Measurements from ENCODE around the gene RIBC2.
"Not testable (repeated sequence)": the region's sequence is repeated elsewhere in the genome, so short reads cannot be mapped to it uniquely, and the experiment has no call there.

Gene RIBC2

GRCh38 chr22:45446216-45446615, 32.7 kb downstream of the RIBC2 start:
- no peak overlapping the region for H3K27ac ChIP-seq (ENCODE audit: low read depth, low read length)
- no peak overlapping the region for H4K5ac ChIP-seq (ENCODE audit: low read length)
- no peaks in the 10 kb centered on the region for H3K79me1 ChIP-seq (ENCODE audit: low read length)
- no peak overlapping the region for H3K4ac ChIP-seq (ENCODE audit: low read depth, low read length)
- no peak overlapping the region for H3K4me3 ChIP-seq (ENCODE audit: low read length)
- no peaks in the 10 kb centered on the region for H3K36me3 ChIP-seq (ENCODE audit: control insufficient read depth, insufficient read depth, low read length)
- no peak overlapping the region for H3K4me2 ChIP-seq (ENCODE audit: low read length)
- H3K18ac ChIP-seq (ENCODE audit: low read length) = no peak overlapping the region
- peaks cover 9% of the 10 kb centered on the region for H3K4me1 ChIP-seq (ENCODE audit: control insufficient read depth, low read depth, low read length)
- no peak overlapping the region for H2AK5ac ChIP-seq (ENCODE audit: low read length)
- no peak overlapping the region for H3K9ac ChIP-seq (ENCODE audit: low read length)
- no peak overlapping the region for H2BK5ac ChIP-seq (ENCODE audit: low read length)
- no peaks in the 10 kb centered on the region for H3K79me2 ChIP-seq (ENCODE audit: control insufficient read depth, insufficient read depth, low read length)
- H2BK15ac ChIP-seq (replicated peaks; ENCODE audit: low read depth) = no peak overlapping the region
- no peak overlapping the region for H2BK120ac ChIP-seq (ENCODE audit: low read depth, low read length)
- H3K27me3 ChIP-seq (ENCODE audit: insufficient read depth, low read length, poor library complexity) = no peaks in the 10 kb centered on the region
- WGBS (ENCODE audit: extremely low coverage, insufficient coverage, low lambda C conversion rate) = no CpG with 5 or more reads among the region's 5 CpGs
- no peak for DNase-seq
- no peak overlapping the region for H4K8ac ChIP-seq (ENCODE audit: low read depth, low read length)
- H3K56ac ChIP-seq (ENCODE audit: low read length) = no peak overlapping the region
- no peak overlapping the region for H3K23ac ChIP-seq (ENCODE audit: low read length)

- H4K5ac ChIP-seq (ENCODE audit: low read length); H2BK5ac ChIP-seq (ENCODE audit: low read length); H3K9ac ChIP-seq (ENCODE audit: low read length); H2AK5ac ChIP-seq (ENCODE audit: low read length); H3K4me1 ChIP-seq (ENCODE audit: control insufficient read depth, low read depth, low read length); H3K23ac ChIP-seq (ENCODE audit: low read length); H3K4me3 ChIP-seq (ENCODE audit: low read length); H2BK15ac ChIP-seq (replicated peaks; ENCODE audit: low read depth); H3K27me3 ChIP-seq (ENCODE audit: insufficient read depth, low read length, poor library complexity); H3K4ac ChIP-seq (ENCODE audit: low read depth, low read length); H3K36me3 ChIP-seq (ENCODE audit: control insufficient read depth, insufficient read depth, low read length); H3K56ac ChIP-seq (ENCODE audit: low read length); H3K79me2 ChIP-seq (ENCODE audit: control insufficient read depth, insufficient read depth, low read length); H3K27ac ChIP-seq (ENCODE audit: low read depth, low read length); H4K8ac ChIP-seq (ENCODE audit: low read depth, low read length); H3K79me1 ChIP-seq (ENCODE audit: low read length); H3K18ac ChIP-seq (ENCODE audit: low read length); H3K4me2 ChIP-seq (ENCODE audit: low read length); H2BK120ac ChIP-seq (ENCODE audit: low read depth, low read length); DNase-seq: not testable (repeated sequence)
- WGBS (ENCODE audit: extremely low coverage, insufficient coverage, low lambda C conversion rate) = no CpG with 5 or more reads among the region's 4 CpGs
Observed at GRCh38 chr22:45447596-45447995, 34.1 kb downstream of the RIBC2 start.

DNA sequence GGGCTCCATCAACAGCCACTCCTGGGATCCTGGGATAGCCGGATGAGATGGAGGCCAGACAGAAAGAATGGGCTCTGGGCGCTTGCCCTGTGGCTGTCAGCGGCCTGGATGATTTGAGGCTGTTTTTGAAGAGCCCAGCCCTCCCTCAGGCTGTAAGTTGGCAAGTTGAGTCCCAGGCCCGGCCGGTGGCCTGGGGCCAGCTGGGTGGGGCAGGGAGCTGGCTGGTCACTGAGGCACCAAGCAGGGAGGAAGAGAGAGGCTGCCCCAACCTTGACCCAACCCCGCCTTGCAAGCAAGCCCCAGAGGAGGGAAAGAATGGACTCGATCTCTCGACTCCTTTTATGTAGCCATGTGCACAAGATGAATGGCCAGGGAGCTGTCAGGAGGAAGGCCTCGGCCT, 34.9 kb downstream of the RIBC2 start:
- no CpG with 5 or more reads among the region's 9 CpGs for WGBS (ENCODE audit: extremely low coverage, insufficient coverage, low lambda C conversion rate)

DNA sequence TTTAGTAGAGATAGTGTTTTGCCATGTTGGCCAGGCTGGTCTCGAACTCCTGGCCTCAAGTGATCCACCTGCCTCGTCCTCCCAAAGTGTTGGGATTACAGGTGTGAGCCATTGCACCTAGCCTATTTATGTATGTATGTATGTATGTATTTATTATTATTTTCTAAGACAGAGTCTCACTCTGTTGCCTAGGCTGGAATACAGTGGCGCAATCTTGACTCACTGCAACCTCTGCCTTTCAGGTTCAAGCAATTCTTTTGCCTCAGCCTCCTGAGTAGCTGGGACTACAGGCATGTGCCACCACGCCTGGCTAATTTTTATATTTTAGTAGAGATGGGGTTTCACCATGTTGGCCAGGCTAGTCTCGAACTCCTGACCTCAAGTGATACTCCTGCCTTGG, 35.9 kb downstream of the RIBC2 start:
- H3K18ac ChIP-seq (ENCODE audit: low read length); H4K8ac ChIP-seq (ENCODE audit: low read depth, low read length); H4K5ac ChIP-seq (ENCODE audit: low read length); H3K4me3 ChIP-seq (ENCODE audit: low read length); H3K4me2 ChIP-seq (ENCODE audit: low read length); DNase-seq; H3K4me1 ChIP-seq (ENCODE audit: control insufficient read depth, low read depth, low read length); H3K4ac ChIP-seq (ENCODE audit: low read depth, low read length); H3K79me2 ChIP-seq (ENCODE audit: control insufficient read depth, insufficient read depth, low read length); H2BK15ac ChIP-seq (replicated peaks; ENCODE audit: low read depth); H2BK5ac ChIP-seq (ENCODE audit: low read length); H2AK5ac ChIP-seq (ENCODE audit: low read length); H3K36me3 ChIP-seq (ENCODE audit: control insufficient read depth, insufficient read depth, low read length); H3K9ac ChIP-seq (ENCODE audit: low read length); H3K27ac ChIP-seq (ENCODE audit: low read depth, low read length); H3K23ac ChIP-seq (ENCODE audit: low read length); H2BK120ac ChIP-seq (ENCODE audit: low read depth, low read length); H3K27me3 ChIP-seq (ENCODE audit: insufficient read depth, low read length, poor library complexity); H3K56ac ChIP-seq (ENCODE audit: low read length); H3K79me1 ChIP-seq (ENCODE audit: low read length): not testable (repeated sequence)
- no CpG with 5 or more reads among the region's 5 CpGs for WGBS (ENCODE audit: extremely low coverage, insufficient coverage, low lambda C conversion rate)

More for the DNA sequence above, 34.9 kb downstream of the RIBC2 start:
- no peaks in the 10 kb centered on the region for H3K79me2 ChIP-seq (ENCODE audit: control insufficient read depth, insufficient read depth, low read length)
- no peak overlapping the region for H3K9ac ChIP-seq (ENCODE audit: low read length)
- no peak overlapping the region for H3K4me3 ChIP-seq (ENCODE audit: low read length)
- H3K4ac ChIP-seq (ENCODE audit: low read depth, low read length) = no peak overlapping the region
- H3K27me3 ChIP-seq (ENCODE audit: insufficient read depth, low read length, poor library complexity) = no peaks in the 10 kb centered on the region
- H2BK5ac ChIP-seq (ENCODE audit: low read length) = no peak overlapping the region
- no peak overlapping the region for H2BK15ac ChIP-seq (replicated peaks; ENCODE audit: low read depth)
- H3K79me1 ChIP-seq (ENCODE audit: low read length) = no peaks in the 10 kb centered on the region
- H4K8ac ChIP-seq (ENCODE audit: low read depth, low read length) = no peak overlapping the region
- no peak overlapping the region for H3K23ac ChIP-seq (ENCODE audit: low read length)
- no peak overlapping the region for H3K27ac ChIP-seq (ENCODE audit: low read depth, low read length)
- no peak overlapping the region for H2AK5ac ChIP-seq (ENCODE audit: low read length)
- H3K18ac ChIP-seq (ENCODE audit: low read length) = no peak overlapping the region
- H3K36me3 ChIP-seq (ENCODE audit: control insufficient read depth, insufficient read depth, low read length) = no peaks in the 10 kb centered on the region
- no peak overlapping the region for H3K4me2 ChIP-seq (ENCODE audit: low read length)
- no peak overlapping the region for H2BK120ac ChIP-seq (ENCODE audit: low read depth, low read length)
- no peak for DNase-seq
- no peak overlapping the region for H3K56ac ChIP-seq (ENCODE audit: low read length)
- H3K4me1 ChIP-seq (ENCODE audit: control insufficient read depth, low read depth, low read length) = peaks cover 9% of the 10 kb centered on the region
- no peak overlapping the region for H4K5ac ChIP-seq (ENCODE audit: low read length)

- Histone ChIP-seq H2AK5ac (ENCODE audit: low read length) (no peak overlapping the region), H2BK120ac (ENCODE audit: low read depth, low read length) (no peak overlapping the region), H4K8ac (ENCODE audit: low read depth, low read length) (no peak overlapping the region), H3K9ac (ENCODE audit: low read length) (no peak overlapping the region), H3K27ac (ENCODE audit: low read depth, low read length) (no peak overlapping the region), H3K18ac (ENCODE audit: low read length) (no peak overlapping the region), H2BK5ac (ENCODE audit: low read length) (no peak overlapping the region), H3K4ac (ENCODE audit: low read depth, low read length) (no peak overlapping the region), H3K4me3 (ENCODE audit: low read length) (no peak overlapping the region), H3K79me1 (ENCODE audit: low read length) (no peaks in the 10 kb centered on the region), H3K27me3 (ENCODE audit: insufficient read depth, low read length, poor library complexity) (no peaks in the 10 kb centered on the region), H3K23ac (ENCODE audit: low read length) (no peak overlapping the region), H3K79me2 (ENCODE audit: control insufficient read depth, insufficient read depth, low read length) (no peaks in the 10 kb centered on the region), H3K36me3 (ENCODE audit: control insufficient read depth, insufficient read depth, low read length) (no peaks in the 10 kb centered on the region), H2BK15ac (replicated peaks; ENCODE audit: low read depth) (no peak overlapping the region), H3K56ac (ENCODE audit: low read length) (no peak overlapping the region), H4K5ac (ENCODE audit: low read length) (no peak overlapping the region), H3K4me2 (ENCODE audit: low read length) (no peak overlapping the region), H3K4me1 (ENCODE audit: control insufficient read depth, low read depth, low read length) (no peaks in the 10 kb centered on the region)
- no peak for DNase-seq
- no CpG with 5 or more reads among the region's 16 CpGs for WGBS (ENCODE audit: extremely low coverage, insufficient coverage, low lambda C conversion rate)
Observed at GRCh38 chr22:45450101-45450785, 36.8 kb downstream of the RIBC2 start.
